NCI-H69 (cell line): ENCODE data around the gene ZNF219.

Experiments
- DNase-seq: peaks from one replicate; lab custom pipeline; 2025; lab: John Stamatoyannopoulos, UW

The ZNF219 gene

GRCh38 chr14:21068521-21069387 is 29.7 kb downstream of the ZNF219 start:
- DNase-seq = peak; percentile 77

GRCh38 chr14:21066882-21067502 is 31.5 kb downstream of the ZNF219 start:
- DNase-seq = peak; percentile 60

- no peak for DNase-seq
These were observed 35.0 kb downstream of the ZNF219 start for GRCh38 chr14:21063479-21063878.

GRCh38 chr14:21061347-21061668 is 37.1 kb downstream of the ZNF219 start:
- DNase-seq = no peak

GRCh38 chr14:21060614-21061346 is 37.7 kb downstream of the ZNF219 start:
- DNase-seq = no peak

GRCh38 chr14:21059842-21060613 is 38.4 kb downstream of the ZNF219 start:
- no peak for DNase-seq

GRCh38 chr14:21058903-21059302 is 39.6 kb downstream of the ZNF219 start:
- no peak for DNase-seq

GRCh38 chr14:21057803-21058675 is 40.4 kb downstream of the ZNF219 start, which contains the start of gene RNASE8:
Gene RNASE8 (plus strand): TSS chr14:21057822. CDS start chr14:21057893, 71 bp downstream.
- DNase-seq = no peak

- peak; percentile 6 for DNase-seq
These were observed 41.8 kb downstream of the ZNF219 start for GRCh38 chr14:21056520-21057163.

- DNase-seq = no peak
These were observed 42.9 kb downstream of the ZNF219 start for GRCh38 chr14:21055432-21056117.

GRCh38 chr14:21054768-21055145 is 43.7 kb downstream of the ZNF219 start:
- no peak for DNase-seq

GRCh38 chr14:21054123-21054767 is 44.2 kb downstream of the ZNF219 start:
- DNase-seq = no peak

GRCh38 chr14:21053184-21054122 is 45.0 kb downstream of the ZNF219 start:
- no peak for DNase-seq

GRCh38 chr14:21050597-21050996 is 47.9 kb downstream of the ZNF219 start:
- DNase-seq = no peak

GRCh38 chr14:21049271-21049673 is 49.2 kb downstream of the ZNF219 start:
- DNase-seq = no peak

- no peak for DNase-seq
These were observed 49.8 kb downstream of the ZNF219 start for GRCh38 chr14:21048638-21049037.

GRCh38 chr14:21047378-21047781 is 51.1 kb downstream of the ZNF219 start:
- no peak for DNase-seq

- peak; percentile 22 for DNase-seq
These were observed 54.4 kb downstream of the ZNF219 start for GRCh38 chr14:21043974-21044618.
